ENCODE measurements around the gene LHFPL3. TPM values are rescaled to one million over a fixed set of nuclear protein-coding genes. Genes with fewer than 3 reads are reported as not detected.

Gene LHFPL3
- total RNA-seq, 1 experiment from 2014 or later: not detected

DNA sequence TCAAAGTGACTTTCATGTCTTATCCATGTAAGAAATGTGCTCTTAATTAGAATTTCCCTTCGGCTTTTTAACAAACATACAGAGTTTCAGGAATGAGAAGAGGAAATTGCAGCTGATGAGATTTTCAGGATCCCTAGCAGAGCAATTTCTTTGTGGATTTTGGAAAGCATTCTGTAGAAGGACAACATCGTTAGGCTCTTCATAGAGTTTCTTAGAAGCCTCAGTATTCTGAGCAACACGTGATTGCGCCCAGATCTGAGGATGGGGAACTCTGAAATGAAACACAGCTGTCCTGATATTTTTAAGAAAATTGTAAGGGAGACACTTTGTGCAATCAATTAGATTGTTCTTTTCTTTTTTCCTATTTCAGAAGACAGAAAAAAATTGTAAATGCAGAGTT lies 85.8 kb downstream of the LHFPL3 start:
- H4K8ac ChIP-seq (replicated peaks; ENCODE audit: insufficient read length, low read depth, low read length): no peak overlapping the region
- no peak overlapping the region for H2AK5ac ChIP-seq (ENCODE audit: insufficient read length, low read length)
- no CpG with 5 or more reads among the region's 4 CpGs for WGBS (ENCODE audit: extremely low coverage, insufficient read length, low lambda C conversion rate)
- no peak overlapping the region for H3K4me2 ChIP-seq (ENCODE audit: insufficient read depth, insufficient read length, low read length)
- H3K14ac ChIP-seq (ENCODE audit: insufficient read depth, low read length): no peak overlapping the region
- H2AFZ ChIP-seq (ENCODE audit: low read length): no peak overlapping the region
- no peaks in the 10 kb centered on the region for H3K27me3 ChIP-seq (ENCODE audit: insufficient read depth, low read length)
- no peak overlapping the region for H3K9ac ChIP-seq (ENCODE audit: extremely low read depth, insufficient read length, low read length)
- no peaks in the 10 kb centered on the region for H3K23me2 ChIP-seq (ENCODE audit: insufficient read length, low read depth, low read length, poor library complexity, severe bottlenecking)
- H3K4me3 Mint-ChIP-seq: no peak overlapping the region
- no peaks in the 10 kb centered on the region for H3K27me3 Mint-ChIP-seq (ENCODE audit: low read depth)
- no peak overlapping the region for H3K27ac Mint-ChIP-seq
- H2BK20ac ChIP-seq (ENCODE audit: low read depth, low read length, poor library complexity, severe bottlenecking): no peak overlapping the region
- no peak overlapping the region for H3T11ph ChIP-seq (ENCODE audit: low read length)
- H3K56ac ChIP-seq (ENCODE audit: insufficient read length, low read depth, low read length): no peak overlapping the region
- H3K23ac ChIP-seq (ENCODE audit: insufficient read length, low read depth, low read length): no peak overlapping the region
- no peaks in the 10 kb centered on the region for H3K9me3 ChIP-seq (ENCODE audit: control insufficient read depth, low read depth, low read length)
- H3K79me2 ChIP-seq (ENCODE audit: insufficient read depth, low read length): no peaks in the 10 kb centered on the region
- H3K4me1 Mint-ChIP-seq: no peaks in the 10 kb centered on the region
- no peak overlapping the region for H2BK5ac ChIP-seq (ENCODE audit: insufficient read length, low read length)
- no peaks in the 10 kb centered on the region for H3K4me1 ChIP-seq (ENCODE audit: insufficient read depth, low read length)
- no peak overlapping the region for H2BK12ac ChIP-seq (ENCODE audit: insufficient read length, low read depth, low read length)
- H4K91ac ChIP-seq (ENCODE audit: insufficient read length, low read depth, low read length): no peak overlapping the region
- no peak overlapping the region for H4K5ac ChIP-seq (ENCODE audit: insufficient read length, low read depth, low read length)
- H3K27ac ChIP-seq (ENCODE audit: insufficient read length, low read depth, low read length): no peak overlapping the region
- H3K79me1 ChIP-seq (ENCODE audit: insufficient read depth, low read depth, low read length, poor library complexity, severe bottlenecking): no peaks in the 10 kb centered on the region
- H3K18ac ChIP-seq (ENCODE audit: insufficient read length, low read depth, low read length): no peak overlapping the region
- H2BK15ac ChIP-seq (ENCODE audit: low read depth, low read length): no peak overlapping the region
- H3K4ac ChIP-seq (ENCODE audit: low read depth, low read length): no peak overlapping the region
- no peaks in the 10 kb centered on the region for H4K20me1 ChIP-seq (ENCODE audit: control insufficient read depth, insufficient read depth, insufficient read length)
- no peak overlapping the region for H2BK120ac ChIP-seq (ENCODE audit: low read depth, low read length, poor library complexity, severe bottlenecking)
- DNase-seq: no peak
- TF ChIP-seq, protein P1, sequence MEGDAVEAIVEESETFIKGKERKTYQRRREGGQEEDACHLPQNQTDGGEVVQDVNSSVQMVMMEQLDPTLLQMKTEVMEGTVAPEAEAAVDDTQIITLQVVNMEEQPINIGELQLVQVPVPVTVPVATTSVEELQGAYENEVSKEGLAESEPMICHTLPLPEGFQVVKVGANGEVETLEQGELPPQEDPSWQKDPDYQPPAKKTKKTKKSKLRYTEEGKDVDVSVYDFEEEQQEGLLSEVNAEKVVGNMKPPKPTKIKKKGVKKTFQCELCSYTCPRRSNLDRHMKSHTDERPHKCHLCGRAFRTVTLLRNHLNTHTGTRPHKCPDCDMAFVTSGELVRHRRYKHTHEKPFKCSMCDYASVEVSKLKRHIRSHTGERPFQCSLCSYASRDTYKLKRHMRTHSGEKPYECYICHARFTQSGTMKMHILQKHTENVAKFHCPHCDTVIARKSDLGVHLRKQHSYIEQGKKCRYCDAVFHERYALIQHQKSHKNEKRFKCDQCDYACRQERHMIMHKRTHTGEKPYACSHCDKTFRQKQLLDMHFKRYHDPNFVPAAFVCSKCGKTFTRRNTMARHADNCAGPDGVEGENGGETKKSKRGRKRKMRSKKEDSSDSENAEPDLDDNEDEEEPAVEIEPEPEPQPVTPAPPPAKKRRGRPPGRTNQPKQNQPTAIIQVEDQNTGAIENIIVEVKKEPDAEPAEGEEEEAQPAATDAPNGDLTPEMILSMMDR (conservative IDR thresholded peaks at IDR 0.05): no peak
- peaks cover 0 to 3% of the 10 kb centered on the region in 2 experiments; a peak in 1 of 5 replicates for H3K9me3 Mint-ChIP-seq
- H3K36me3 Mint-ChIP-seq (ENCODE audit: insufficient read depth in 1 of 3, low read depth in 3 of 3): peaks cover 0 to 5% (median 0%) of the 10 kb centered on the region in 3 experiments; a peak in 1 of 7 replicates
